ENCODE results near the gene WNT16.
"Not testable (repeated sequence)": the region's sequence is repeated elsewhere in the genome, so short reads cannot be mapped to it uniquely, and the experiment has no call there.

WNT16 gene

GRCh38 chr7:121328508-121329190 is at the start of gene WNT16:
WNT16 (plus strand) TSS chr7:121329000; CDS start chr7:121329293, 293 bp downstream.
- no peak for DNase-seq (ENCODE audit: low spot score)

GRCh38 chr7:121279060-121279620 is 49.7 kb upstream of the WNT16 start:
- DNase-seq (ENCODE audit: low spot score): no peak

GRCh38 chr7:121279822-121280221 is 49.0 kb upstream of the WNT16 start:
- no peak for DNase-seq (ENCODE audit: low spot score)

GRCh38 chr7:121280656-121281055 is 48.1 kb upstream of the WNT16 start:
- DNase-seq (ENCODE audit: low spot score): no peak

GRCh38 chr7:121282129-121282528 is 46.7 kb upstream of the WNT16 start:
- DNase-seq (ENCODE audit: low spot score): no peak

- DNase-seq (ENCODE audit: low spot score): no peak
Observed at GRCh38 chr7:121285066-121285667, 43.6 kb upstream of the WNT16 start.

GRCh38 chr7:121286186-121286585 is 42.6 kb upstream of the WNT16 start:
- DNase-seq (ENCODE audit: low spot score): no peak

GRCh38 chr7:121286742-121287734 is 41.8 kb upstream of the WNT16 start:
- DNase-seq (ENCODE audit: low spot score): peak; percentile 54

- peak; percentile 8 for DNase-seq (ENCODE audit: low spot score)
Observed at GRCh38 chr7:121288894-121289293, 39.9 kb upstream of the WNT16 start.

- not testable (repeated sequence) for DNase-seq (ENCODE audit: low spot score)
Observed at GRCh38 chr7:121289930-121290329, 38.9 kb upstream of the WNT16 start.

GRCh38 chr7:121294448-121294992 is 34.3 kb upstream of the WNT16 start:
- no peak for DNase-seq (ENCODE audit: low spot score)

- DNase-seq (ENCODE audit: low spot score): no peak
Observed at GRCh38 chr7:121297843-121298242, 31.0 kb upstream of the WNT16 start.

GRCh38 chr7:121298831-121299239 is 30.0 kb upstream of the WNT16 start:
- no peak for DNase-seq (ENCODE audit: low spot score)

GRCh38 chr7:121300685-121301420 is 27.9 kb upstream of the WNT16 start:
- DNase-seq (ENCODE audit: low spot score): no peak

GRCh38 chr7:121301446-121302213 is 27.2 kb upstream of the WNT16 start:
- DNase-seq (ENCODE audit: low spot score): no peak

- DNase-seq (ENCODE audit: low spot score): peak; percentile 92
Observed at GRCh38 chr7:121302214-121302745, 26.5 kb upstream of the WNT16 start.

GRCh38 chr7:121303422-121304101 is 25.2 kb upstream of the WNT16 start:
- no peak for DNase-seq (ENCODE audit: low spot score)

GRCh38 chr7:121304102-121304658 is 24.6 kb upstream of the WNT16 start:
- DNase-seq (ENCODE audit: low spot score): no peak

GRCh38 chr7:121305109-121305508 is 23.7 kb upstream of the WNT16 start:
- DNase-seq (ENCODE audit: low spot score): no peak

Measured in RKO (cell line).